ENCODE data around the gene BABAM2.

Gene BABAM2

DNA sequence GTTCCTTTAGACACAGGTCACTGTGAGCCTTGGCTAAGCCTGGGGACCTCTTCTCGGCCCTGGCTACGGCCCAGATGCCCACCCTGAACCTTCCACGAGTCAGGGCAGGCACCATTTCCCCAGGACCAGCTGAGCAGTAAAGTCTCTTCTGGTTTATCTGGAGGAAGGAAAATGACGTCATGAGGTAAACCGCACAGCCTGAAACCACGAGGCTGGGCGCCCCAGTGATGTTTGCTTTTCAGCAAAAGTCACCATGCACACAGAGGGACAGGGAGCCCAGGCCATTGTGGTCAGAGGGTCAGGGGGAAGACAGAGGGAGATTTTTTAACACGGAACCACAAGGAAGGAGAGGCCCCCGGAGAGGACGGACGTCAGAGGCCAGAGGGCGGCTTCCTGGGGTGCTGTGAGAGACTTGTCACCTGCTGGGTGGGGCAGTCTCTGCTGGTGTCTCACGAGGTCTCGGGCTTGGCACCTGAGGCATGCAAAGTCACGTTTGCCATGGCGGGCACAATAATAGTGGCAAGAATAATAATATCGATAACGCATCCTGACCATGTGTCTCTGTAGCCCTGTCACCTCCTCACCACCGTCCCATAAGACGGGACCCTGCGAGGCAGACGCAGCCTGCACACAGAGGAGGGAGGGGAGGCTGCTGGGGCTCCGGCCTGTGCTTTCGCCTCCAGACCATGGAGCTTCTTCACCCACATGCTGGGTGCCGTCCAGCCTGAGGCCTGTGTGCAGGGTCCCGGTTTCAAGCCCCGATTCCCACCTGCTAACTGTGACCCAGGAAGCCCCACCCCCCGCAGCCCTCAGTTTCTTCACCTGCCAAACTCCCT lies 468.9 kb downstream of the BABAM2 start:
- Histone ChIP-seq H3K9ac (ENCODE audit: low read length) (peak overlapping the region; percentile 51), H3K27me3 (replicated peaks; ENCODE audit: insufficient read depth, low read length) (no peaks in the 10 kb centered on the region), H3K27ac (ENCODE audit: low read length) (peak overlapping the region; percentile 80), H3K79me2 (ENCODE audit: low read length) (no peaks in the 10 kb centered on the region), H3K9me3 (replicated peaks; ENCODE audit: insufficient read depth, low read length) (no peaks in the 10 kb centered on the region), H3K4me2 (ENCODE audit: low read depth, low read length) (peak overlapping the region; percentile 58; the same call in 1 of the 2 replicates), H4K20me1 (ENCODE audit: insufficient read depth, low read length) (no peaks in the 10 kb centered on the region), H3K36me3 (replicated peaks; ENCODE audit: insufficient read depth, low read length) (no peaks in the 10 kb centered on the region), H3K4me3 (ENCODE audit: low read length) (no peak overlapping the region; the same call in 1 of the 2 replicates), H3K4me1 (ENCODE audit: low read length) (peaks cover 13% of the 10 kb centered on the region), H3F3A (ENCODE audit: insufficient read depth, low read length) (peaks cover 10% of the 10 kb centered on the region), H3K9me2 (replicated peaks; ENCODE audit: insufficient read depth, low read length) (no peaks in the 10 kb centered on the region), H2AFZ (ENCODE audit: low read length) (peak overlapping the region; percentile 21; the same call in 1 of the 2 replicates)
- DNase-seq: peak; percentile 88
- no peak for TF ChIP-seq EZH2phosphoT487 (IDR thresholded peaks at IDR 0.05; ENCODE audit: low read length)
- TF ChIP-seq, protein P1, sequence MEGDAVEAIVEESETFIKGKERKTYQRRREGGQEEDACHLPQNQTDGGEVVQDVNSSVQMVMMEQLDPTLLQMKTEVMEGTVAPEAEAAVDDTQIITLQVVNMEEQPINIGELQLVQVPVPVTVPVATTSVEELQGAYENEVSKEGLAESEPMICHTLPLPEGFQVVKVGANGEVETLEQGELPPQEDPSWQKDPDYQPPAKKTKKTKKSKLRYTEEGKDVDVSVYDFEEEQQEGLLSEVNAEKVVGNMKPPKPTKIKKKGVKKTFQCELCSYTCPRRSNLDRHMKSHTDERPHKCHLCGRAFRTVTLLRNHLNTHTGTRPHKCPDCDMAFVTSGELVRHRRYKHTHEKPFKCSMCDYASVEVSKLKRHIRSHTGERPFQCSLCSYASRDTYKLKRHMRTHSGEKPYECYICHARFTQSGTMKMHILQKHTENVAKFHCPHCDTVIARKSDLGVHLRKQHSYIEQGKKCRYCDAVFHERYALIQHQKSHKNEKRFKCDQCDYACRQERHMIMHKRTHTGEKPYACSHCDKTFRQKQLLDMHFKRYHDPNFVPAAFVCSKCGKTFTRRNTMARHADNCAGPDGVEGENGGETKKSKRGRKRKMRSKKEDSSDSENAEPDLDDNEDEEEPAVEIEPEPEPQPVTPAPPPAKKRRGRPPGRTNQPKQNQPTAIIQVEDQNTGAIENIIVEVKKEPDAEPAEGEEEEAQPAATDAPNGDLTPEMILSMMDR (IDR thresholded peaks at IDR 0.05; ENCODE audit: low read length): no peak

DNA sequence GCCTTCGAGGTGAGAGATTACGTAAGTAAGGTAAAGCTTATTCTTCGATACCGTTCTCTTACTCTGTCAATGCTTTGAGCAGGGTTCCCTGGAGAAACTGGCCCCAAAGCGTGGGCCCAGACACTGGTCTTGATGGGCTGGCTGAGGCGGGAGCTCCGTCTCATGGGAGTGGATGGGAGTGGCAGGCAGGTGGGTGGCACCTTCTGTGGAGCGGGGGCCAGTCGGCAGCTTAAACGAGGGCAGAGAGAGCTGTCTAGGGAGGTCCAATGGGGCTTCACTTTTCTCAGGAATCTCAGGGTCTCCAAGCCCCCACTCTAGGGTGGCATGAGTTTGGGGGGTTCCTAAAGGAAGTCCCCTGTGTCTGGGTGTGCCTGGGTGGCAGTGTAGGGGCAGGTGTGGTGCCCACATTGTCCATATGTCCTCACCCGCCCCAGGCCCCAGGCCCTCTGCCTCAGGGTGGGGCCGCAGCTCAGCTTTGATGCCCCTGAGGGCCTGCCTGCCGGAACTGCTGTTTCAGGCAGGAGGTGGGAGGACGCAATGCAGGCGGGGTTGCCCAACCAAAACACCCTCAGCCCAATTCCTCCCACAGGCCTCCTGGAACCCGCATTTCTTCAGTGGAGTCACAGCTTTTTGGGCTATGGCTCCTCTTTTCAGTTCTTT lies 469.7 kb downstream of the BABAM2 start:
- Histone ChIP-seq H3K9me3 (replicated peaks; ENCODE audit: insufficient read depth, low read length) (no peaks in the 10 kb centered on the region), H4K20me1 (ENCODE audit: insufficient read depth, low read length) (no peaks in the 10 kb centered on the region), H3K9ac (ENCODE audit: low read length) (peak overlapping the region; percentile 51), H3K36me3 (replicated peaks; ENCODE audit: insufficient read depth, low read length) (no peaks in the 10 kb centered on the region), H3F3A (ENCODE audit: insufficient read depth, low read length) (peaks cover 10% of the 10 kb centered on the region), H3K4me1 (ENCODE audit: low read length) (peaks cover 13% of the 10 kb centered on the region), H3K4me3 (ENCODE audit: low read length) (no peak overlapping the region), H3K27ac (ENCODE audit: low read length) (peak overlapping the region; percentile 80), H3K9me2 (replicated peaks; ENCODE audit: insufficient read depth, low read length) (no peaks in the 10 kb centered on the region), H2AFZ (ENCODE audit: low read length) (peak overlapping the region; percentile 21; the same call in 1 of the 2 replicates), H3K79me2 (ENCODE audit: low read length) (no peaks in the 10 kb centered on the region), H3K4me2 (ENCODE audit: low read depth, low read length) (peak overlapping the region; percentile 58; the same call in 1 of the 2 replicates), H3K27me3 (replicated peaks; ENCODE audit: insufficient read depth, low read length) (no peaks in the 10 kb centered on the region)
- no peak for DNase-seq
- TF ChIP-seq EZH2phosphoT487 (IDR thresholded peaks at IDR 0.05; ENCODE audit: low read length) (no peak), EZH2 (optimal IDR thresholded peaks at IDR 0.05; ENCODE audit: low read depth, low read length) (no peak)
- TF ChIP-seq, protein P1 (IDR thresholded peaks at IDR 0.05; ENCODE audit: low read length): no peak

DNA sequence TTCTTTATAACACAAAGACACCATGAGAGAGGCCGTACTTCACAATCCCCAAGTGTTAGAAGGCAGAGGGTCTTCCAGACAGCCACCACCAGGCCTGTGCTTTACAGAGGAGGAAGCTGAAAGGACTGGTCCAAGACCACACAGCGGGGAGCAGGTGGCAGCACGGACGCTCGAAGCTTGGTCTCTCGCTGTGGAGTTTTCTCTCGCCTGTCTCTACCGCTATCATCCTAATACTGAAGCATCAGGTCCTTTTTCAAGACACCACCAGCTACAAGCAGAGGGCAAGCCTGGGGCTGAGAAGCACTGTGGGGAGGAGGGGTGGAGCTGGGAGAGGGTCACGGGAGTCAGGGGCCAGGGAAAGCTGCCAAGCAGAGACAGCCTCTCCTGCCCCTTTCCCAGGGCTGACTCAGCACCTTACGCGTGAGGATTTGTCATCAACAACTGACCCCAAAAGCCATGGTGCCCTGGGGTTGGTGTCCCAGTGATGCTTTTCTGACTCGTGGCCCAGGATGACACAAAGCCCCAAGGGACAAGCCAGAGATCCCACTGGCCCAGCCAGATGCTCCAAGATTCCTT lies 470.3 kb downstream of the BABAM2 start:
- H3K27ac ChIP-seq (ENCODE audit: low read length): no peak overlapping the region

More for the DNA sequence above, 470.3 kb downstream of the BABAM2 start:
- Histone ChIP-seq H3F3A (ENCODE audit: insufficient read depth, low read length) (peaks cover 10% of the 10 kb centered on the region), H3K9ac (ENCODE audit: low read length) (no peak overlapping the region), H2AFZ (ENCODE audit: low read length) (no peak overlapping the region), H3K9me3 (replicated peaks; ENCODE audit: insufficient read depth, low read length) (no peaks in the 10 kb centered on the region), H4K20me1 (ENCODE audit: insufficient read depth, low read length) (no peaks in the 10 kb centered on the region), H3K9me2 (replicated peaks; ENCODE audit: insufficient read depth, low read length) (no peaks in the 10 kb centered on the region), H3K4me1 (ENCODE audit: low read length) (peaks cover 13% of the 10 kb centered on the region), H3K27me3 (replicated peaks; ENCODE audit: insufficient read depth, low read length) (no peaks in the 10 kb centered on the region), H3K4me2 (ENCODE audit: low read depth, low read length) (no peak overlapping the region), H3K36me3 (replicated peaks; ENCODE audit: insufficient read depth, low read length) (no peaks in the 10 kb centered on the region), H3K4me3 (ENCODE audit: low read length) (no peak overlapping the region), H3K79me2 (ENCODE audit: low read length) (no peaks in the 10 kb centered on the region)
- TF ChIP-seq EZH2 (optimal IDR thresholded peaks at IDR 0.05; ENCODE audit: low read depth, low read length) (no peak), EZH2phosphoT487 (IDR thresholded peaks at IDR 0.05; ENCODE audit: low read length) (no peak)
- TF ChIP-seq, protein P1 (IDR thresholded peaks at IDR 0.05; ENCODE audit: low read length): no peak
- no peak for DNase-seq
